Measurements from ENCODE around the gene SLC6A6. TPM values are rescaled to one million over a fixed set of nuclear protein-coding genes. Genes with fewer than 3 reads are reported as not detected.
"Not testable (repeated sequence)": the region's sequence is repeated elsewhere in the genome, so short reads cannot be mapped to it uniquely, and the experiment has no call there.

Gene SLC6A6
- total RNA-seq, 2 experiments from 2014 or later, result 44.2 to 46.4 TPM

DNA sequence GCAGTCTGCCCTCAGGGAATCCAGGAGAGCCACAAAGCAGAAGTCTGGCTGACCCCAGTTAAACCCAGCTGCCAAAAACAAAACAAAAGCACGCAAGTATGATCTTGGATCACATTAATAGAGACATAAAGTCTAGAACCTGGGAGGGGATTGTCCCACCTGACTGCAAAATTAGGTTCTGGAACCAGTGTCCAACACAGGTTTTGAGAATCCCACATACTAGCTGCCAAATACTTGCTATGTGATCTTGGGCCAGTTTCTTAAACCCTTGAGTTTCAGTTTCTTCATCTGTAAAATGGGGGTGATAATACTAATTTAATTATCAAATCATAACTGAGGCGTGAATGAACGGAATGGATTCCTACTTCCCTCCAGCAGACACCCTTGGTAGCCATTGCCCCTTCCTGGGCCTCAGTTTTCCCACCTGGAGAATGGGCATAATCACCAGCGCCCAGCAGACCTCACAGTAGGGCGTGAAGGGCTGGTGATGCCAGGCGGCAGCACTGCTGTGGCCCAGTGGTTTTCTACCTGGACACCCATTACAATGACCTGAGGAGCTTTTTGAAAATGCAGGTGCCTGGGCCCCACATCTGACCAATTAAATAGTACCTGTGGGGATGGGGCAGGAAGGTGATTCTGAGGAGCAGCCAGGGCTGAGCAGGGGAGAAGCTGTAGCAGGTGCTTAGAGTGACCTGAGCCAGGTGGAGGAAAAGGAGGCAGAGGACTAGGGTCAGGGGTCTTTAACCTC lies 105.5 kb downstream of the SLC6A6 start:
- CTCF ChIA-PET, result interaction anchor here (0.6 to 2.3 kb wide), 4 partner anchors 39 to 413 kb away, joined by 3 to 6 read pairs (median 3); no protein-coding TSS in a partner anchor
- POLR2A ChIA-PET, result no interaction called here

DNA sequence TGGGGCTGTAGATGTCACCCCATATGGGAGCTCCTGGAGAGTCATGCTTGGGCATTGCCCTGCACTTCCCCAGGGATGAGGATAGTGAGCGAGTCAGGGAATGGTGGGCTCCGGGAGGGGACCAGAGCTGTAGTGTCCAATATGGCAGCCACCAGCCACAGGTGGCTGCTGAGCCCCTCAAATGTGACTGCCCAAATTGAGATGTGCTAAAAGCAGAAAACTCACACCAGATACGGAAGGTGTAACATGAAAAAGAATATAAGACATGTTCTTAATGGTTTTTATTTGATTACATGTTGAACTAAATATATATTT lies 106.1 kb downstream of the SLC6A6 start:
- ChIA-PET POLR2A (no interaction called here), CTCF (interaction anchor here (0.6 to 2.3 kb wide), 5 partner anchors 28 to 416 kb away, joined by 3 to 7 read pairs (median 3); no protein-coding TSS in a partner anchor)

DNA sequence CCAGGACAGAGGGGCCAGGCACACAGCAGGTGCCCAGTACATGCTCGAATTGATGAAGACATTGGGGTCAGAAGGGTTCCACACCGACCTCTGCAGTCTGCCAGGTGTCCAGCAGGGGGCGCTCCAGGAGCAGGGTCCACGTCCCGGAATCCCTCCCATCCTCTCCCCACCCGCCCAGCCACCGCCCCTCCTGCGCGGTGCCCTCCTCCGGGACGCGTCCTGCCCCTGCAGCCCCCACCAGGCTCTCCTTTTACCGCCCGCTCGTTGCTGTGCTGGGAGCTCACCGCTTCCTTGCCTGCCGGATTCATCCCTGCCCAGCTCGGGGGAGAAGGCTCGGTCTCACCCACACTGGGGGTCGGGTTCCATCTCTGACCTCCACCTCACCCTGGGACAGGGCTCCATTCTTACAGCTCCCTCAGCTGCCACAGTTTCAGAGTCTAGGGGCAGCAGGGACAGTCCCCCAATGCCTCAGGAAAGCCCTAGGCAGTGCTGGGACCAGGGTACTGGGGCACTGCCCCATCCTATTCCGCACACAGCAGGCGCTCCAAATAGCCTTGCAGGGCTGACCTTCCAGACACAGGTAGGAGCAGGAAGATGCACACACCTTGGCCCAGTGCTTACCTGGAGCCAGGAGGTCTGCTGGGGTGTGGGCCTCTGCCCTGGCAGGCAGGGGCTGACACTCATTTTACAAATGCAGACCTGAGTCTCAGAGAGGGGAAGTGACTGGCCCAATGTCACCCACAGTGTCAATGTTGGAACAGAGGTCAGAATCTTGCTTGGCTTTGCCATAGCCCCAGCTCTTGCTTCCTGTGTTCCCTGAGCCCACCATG lies 106.8 kb downstream of the SLC6A6 start:
- ChIA-PET POLR2A (no interaction called here), CTCF (interaction anchor here (0.6 to 2.3 kb wide), 7 partner anchors 14 to 415 kb away, joined by 3 to 7 read pairs (median 3); no protein-coding TSS in a partner anchor)

DNA sequence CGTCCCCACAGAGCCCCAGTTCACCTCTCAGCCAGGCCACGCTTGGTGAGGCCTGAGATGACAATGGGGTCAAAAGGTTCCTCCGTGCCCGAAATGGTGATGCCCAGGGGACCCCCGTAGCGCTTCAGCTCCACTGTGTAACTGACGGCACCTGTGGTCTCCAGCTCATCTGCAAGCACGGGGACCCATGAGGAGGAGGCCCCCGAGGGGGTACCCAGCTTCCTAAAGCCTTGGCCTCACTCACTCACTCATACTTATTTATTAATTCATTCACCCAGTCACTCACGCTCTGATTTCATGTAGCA lies 107.3 kb downstream of the SLC6A6 start:
- ChIA-PET CTCF (interaction anchor here (1.1 to 2.3 kb wide), 2 partner anchors 24 to 37 kb away, joined by 3 to 6 read pairs; no protein-coding TSS in a partner anchor), POLR2A (no interaction called here)

DNA sequence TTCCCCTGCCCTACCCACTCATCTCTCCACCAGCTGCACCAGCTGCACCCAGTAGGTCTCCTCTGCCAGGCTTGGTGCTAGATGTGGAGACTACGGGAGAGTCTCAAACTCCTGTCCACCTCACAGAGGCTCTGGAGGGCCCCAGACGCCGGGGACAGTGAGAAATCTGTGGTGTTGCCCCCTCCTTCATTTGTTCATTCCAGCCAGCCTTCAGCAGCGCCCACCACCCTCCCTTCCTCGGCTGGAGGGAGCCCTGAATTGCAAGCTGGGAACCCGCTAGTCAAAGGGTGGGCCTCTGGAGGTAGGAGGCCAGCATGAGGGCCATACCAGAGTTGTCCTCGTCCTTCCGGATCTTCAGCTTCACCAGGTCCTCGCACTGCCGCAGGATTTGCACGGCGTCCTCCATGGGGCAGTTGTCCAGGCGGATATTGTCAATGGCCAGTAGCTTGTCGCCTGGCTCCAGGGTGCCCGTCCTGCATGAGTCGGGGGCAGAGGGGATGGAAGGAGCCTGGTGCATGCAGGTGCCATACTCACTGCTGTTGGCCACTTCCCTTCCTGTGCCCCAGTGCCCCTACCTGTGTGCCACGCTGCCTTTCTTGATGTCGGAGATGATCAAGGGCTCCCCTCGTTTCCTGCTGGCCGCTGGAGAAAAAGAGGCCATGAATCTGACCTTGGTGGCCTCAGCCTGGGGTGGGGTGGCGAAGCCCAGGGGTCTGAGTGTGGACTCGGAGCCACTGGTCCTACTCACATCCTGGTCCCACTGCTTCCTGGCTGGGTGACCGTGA lies 108.6 kb downstream of the SLC6A6 start:
- ChIA-PET POLR2A (no interaction called here), CTCF (interaction anchor here (0.7 kb wide), 1 partner anchor 241 kb away, joined by 3 read pairs; no protein-coding TSS in a partner anchor)

DNA sequence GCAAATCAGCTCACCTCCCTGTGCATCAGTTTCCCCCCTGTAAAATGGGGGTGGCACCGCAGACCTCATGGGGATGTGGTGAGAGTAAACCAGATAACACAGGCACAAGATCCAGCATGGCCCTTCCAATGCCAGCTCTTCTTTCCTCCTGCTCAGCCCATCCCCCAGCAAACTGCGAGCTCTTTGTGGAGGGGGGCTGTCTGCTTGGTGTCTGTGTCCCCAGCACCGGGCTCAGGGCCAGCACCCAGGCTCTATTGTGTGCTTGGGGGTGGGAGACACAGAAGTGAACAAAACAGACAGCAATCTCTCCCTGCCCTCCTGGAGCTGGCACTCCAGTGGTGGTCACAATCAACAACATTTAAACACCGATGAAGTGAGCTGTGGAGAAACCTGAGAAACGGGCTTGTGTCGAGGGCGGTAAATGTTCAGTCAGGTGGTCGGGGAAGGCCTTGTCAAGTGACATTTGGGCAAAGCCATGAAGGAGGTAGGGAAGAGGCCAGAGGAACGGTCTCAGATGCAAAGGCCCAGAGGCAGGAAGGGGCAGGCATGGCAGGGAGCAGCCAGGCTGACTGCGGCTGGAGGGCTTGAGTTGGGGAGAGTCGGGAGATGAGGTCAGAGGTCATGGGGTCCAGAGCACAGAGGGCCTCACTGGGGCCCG lies 109.3 kb downstream of the SLC6A6 start:
- ChIA-PET POLR2A (no interaction called here), CTCF (no interaction called here)

DNA sequence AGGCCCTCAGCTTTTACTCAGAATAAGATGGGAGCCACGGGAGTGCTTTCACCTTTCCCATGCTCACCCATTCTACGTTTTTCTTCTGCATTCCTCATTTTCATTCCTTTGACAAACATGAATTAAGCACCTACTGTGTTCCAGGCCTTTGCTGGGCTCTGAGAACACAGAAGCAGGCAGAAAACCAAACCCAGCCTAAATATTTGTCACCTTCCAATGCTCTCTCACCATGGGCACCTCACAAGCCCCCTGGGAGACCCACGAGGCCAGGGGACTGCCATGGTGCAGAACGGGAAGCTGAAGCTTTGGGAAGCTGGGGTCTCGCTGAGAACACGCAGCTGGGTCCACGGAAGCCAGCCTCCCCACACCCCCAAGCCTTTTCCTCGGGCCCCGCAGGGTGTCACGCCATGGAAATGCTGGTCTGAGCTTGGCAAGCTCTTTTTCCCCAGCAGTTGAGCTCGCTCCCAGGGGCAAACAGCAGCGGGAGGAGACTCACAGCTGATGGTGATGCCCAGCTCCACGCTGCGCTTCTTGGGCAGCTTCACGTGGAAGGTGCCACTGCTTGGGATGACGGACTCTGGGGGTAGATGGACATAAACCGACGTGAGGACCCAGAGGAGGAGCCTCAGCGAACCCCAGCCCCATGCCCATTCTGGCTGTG lies 110.0 kb downstream of the SLC6A6 start:
- CTCF ChIA-PET, result no interaction called here

DNA sequence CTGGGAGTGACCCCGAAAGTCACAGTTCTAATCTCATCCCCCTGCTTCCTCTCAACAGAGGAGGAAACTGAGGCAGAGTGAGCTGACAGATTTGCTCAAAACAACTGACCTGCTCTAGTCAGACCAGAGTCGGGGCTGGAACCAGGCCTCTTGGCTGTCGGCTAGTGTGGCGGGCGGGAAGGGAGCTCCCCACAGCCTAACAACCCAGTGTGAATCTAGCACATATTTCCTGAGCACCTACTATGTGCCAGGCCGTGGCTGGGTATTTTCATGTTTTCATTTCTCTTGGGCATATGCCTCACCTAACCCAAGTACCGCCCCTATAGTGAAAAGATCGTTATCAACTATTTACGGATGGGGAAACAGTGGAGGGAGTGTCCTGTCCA lies 110.5 kb downstream of the SLC6A6 start:
- ChIA-PET CTCF (no interaction called here), POLR2A (no interaction called here)

More for the DNA sequence above, 110.0 kb downstream of the SLC6A6 start:
- POLR2A ChIA-PET, result no interaction called here

DNA sequence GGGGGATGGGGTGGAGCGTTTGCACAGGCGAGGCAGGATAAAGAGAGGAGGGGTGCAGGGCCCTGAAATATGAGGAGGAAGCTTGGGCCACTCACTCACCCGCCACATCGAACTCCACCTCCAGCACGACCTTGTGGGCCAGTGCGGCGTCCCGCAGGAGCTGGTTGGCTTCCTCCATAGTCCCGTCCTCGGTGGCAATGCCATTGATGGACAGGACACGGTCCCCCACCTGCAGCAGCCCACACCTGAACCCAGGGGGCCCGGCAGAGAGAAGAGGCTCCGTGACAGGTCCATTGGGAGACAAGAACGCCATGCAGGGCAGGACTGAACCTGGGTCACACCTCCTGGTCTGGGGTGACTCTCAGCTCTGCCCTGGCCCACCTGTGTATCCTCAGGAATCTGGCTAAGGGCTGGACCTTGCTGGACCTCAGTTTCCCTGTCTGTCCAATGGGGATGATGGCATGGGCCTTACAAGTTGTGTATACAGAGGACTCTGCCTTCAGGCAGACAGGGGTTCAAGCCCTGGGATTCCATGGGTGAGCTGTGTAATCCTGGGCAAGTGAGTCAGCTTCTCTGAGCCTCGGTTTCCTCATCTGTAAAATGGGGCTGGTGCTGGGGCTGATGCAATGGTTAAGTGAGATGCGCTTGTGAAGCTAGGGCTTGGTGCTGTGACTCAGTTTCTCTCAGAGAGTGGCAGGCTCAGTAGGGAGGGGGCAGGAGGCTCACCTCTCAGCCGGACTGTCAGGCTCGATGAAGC lies 111.3 kb downstream of the SLC6A6 start:
- CTCF ChIA-PET, result no interaction called here

DNA sequence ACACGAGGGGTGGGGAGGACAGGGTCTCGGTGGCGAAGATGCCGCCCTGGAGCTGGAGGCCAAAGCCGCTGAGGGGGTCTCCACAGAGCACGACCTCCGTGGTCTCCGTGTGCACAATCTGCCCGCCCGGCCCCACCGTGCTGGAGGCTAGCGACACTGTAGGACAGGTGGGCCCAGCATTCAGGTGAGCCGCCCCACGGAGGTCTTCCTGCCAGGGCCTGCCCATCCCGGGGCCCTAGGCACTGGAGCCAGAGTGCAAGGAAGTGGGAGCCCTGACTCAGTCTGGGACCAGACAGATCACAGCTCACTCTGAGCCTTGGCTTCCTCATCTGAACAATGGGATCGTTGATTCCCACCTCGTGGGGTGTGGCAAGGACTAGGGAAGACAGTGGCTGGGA lies 111.9 kb downstream of the SLC6A6 start:
- CTCF ChIA-PET, result no interaction called here
- POLR2A ChIA-PET, result no interaction called here

More for the DNA sequence above, 111.3 kb downstream of the SLC6A6 start:
- POLR2A ChIA-PET, result no interaction called here

DNA sequence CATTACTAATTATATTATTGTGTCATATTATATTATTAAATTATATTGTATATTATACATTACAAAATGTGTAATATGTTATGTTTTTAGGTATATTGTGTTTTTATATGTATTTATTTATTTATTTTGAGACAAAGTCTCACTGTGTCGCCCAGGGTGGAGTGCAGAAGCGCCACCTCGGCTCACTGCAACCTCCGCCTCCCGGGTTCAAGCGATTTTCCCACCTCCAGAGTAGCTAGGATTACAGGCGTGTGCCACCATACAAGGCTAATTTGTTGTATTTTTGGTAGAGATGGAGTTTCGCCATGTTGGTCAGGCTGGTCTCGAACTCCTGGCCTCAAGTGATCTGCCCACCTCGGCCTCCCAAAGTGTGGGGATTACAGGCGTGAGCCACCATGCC lies 113.1 kb downstream of the SLC6A6 start:
- CTCF ChIA-PET, POLR2A ChIA-PET: not testable (repeated sequence)

DNA sequence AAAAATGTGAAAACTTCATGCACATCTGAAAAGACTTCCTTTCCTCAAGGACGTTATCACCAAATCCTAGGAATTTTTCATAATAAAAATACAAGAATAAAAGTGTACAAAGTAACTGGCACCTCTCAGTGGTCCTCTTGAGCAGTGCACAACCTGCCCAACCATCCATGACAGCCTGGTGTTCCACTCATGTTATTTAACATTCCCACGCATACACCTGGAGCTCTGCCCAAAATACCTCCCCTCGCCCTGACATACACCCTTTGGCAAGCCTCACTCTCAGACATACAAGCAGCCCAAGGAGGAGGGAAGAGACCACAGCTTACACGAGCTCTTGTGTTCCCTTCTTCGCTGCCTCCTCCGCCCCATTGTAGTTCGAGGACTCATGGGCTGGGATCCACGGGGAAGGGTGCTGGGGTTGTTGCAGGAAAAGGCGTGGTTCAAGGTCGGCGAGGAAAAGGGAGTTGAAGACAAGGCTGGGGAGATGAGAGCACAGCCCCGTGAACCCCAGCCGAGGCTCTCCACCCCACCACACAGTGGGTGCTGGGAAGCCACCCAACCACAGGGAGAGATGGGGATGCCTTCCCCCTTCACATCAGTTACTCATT lies 114.4 kb downstream of the SLC6A6 start:
- CTCF ChIA-PET, result no interaction called here
- POLR2A ChIA-PET, result no interaction called here

DNA sequence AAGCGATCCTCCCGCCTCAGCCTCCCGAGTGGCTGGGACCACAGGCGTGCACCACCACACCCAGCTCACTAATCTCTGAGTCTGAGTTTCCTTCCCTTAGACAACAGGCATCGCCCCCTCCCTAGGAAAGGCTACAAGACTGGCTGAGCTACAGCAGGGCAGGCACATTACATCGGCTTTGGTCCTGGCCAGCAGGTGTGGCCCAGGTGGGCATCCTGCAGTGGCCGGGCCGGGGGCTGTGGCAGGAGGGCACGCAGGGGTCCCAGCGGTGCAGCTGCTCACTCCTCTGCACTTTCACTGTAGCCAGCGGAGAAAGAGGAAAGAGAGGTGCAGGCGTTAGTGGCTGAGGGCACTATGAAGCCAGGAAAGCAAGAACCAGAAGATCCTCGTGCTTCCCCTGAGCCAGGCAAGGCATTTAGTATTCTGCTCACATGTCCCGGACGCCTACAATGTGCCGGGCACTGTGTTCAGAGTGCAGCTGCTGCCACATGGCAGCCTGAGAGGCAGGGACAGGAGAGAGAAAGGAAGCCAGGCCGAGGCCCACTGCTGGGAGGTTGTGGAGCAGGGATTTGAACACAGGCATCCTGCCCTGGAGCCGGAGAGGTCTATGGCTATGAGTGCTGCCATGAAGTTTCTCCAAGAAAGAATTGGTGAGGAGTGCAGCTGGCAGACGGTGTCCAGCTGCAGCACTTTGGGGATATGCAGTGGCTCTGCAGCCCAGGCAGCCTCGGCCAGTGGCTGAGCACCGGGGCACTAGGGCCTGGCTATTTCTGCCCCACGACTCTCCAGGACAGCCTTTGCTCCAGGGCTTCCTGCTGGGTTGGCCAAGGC lies 115.4 kb downstream of the SLC6A6 start:
- ChIA-PET CTCF (no interaction called here), POLR2A (no interaction called here)

DNA sequence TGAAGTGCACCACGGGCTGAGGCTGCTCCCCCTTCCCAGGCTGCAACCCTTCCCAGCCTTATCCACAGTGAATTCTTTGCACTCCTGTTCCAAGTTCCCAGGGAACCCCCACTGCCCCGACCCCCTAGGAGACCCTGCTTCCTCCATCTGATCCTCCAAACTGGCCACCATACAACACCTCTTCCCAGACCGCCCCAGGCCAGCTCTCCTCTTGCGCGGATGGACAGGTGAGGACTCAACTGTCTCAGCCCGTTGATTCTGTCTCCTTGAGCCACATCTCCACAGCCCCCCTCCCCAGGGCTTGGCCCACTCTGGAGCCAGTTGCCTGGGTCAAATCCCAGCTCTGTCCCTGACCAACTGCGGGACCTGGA lies 116.0 kb downstream of the SLC6A6 start:
- POLR2A ChIA-PET, result no interaction called here
- CTCF ChIA-PET, result no interaction called here

DNA sequence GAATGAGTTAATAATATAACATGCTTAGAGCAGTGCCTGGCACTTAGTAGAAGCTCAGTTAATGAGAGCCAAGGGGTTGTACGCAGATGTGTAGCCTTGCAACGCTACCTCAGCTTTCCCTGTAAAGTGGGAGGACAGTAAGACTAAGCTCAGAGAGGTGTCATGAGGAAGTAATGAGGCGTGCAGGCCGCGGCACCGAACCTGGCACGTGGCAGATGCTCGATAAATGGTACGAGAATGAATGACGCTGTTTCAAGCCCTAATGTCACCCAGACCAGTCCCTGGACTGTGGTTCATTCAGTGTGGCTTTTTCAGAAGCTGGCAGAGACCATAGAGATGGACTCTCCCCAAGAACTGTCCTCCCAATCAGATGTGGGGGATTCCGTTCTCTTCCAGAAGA lies 116.5 kb downstream of the SLC6A6 start:
- POLR2A ChIA-PET, result no interaction called here
- CTCF ChIA-PET, result no interaction called here

DNA sequence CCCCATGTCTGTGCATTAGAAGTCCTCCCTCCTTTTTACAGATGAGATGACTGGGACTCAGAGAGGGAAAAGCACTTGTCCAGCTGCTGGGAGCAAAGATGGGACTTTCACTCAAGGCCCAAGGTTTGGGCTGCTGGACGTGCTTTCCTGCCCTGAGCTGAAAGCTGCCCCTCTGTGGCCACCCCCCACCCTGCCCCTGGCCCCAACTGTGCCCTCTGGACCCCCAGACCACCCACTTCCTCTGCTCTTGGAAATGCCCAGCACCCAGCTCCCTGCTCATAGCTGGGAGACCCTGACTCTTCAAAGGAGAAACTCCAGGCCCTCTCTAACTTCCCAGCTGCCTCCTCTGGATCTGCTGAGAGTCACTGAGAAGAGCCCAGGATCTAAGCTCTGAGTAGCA lies 117.0 kb downstream of the SLC6A6 start:
- ChIA-PET POLR2A (no interaction called here), CTCF (no interaction called here)

DNA sequence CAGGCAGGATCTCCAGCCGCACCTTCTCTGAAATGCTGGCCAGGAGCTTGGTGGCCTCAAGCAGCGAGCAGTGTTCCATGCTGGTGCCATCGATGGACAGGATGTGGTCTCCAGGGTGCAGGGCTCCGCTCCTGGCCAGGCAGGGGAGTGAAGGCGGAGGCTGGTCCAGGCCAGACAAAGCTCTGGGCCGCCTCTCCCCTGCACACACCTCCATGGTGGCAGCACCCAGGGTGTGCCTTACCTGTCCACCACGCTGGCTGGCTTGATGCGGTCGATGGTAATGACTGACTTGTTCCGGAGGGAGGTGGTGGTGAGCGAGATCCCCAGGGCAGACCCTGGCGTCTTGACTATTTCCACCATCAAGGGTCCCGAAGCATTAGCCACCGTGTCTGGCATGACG lies 117.7 kb downstream of the SLC6A6 start:
- CTCF ChIA-PET, result no interaction called here
- POLR2A ChIA-PET, result no interaction called here

DNA sequence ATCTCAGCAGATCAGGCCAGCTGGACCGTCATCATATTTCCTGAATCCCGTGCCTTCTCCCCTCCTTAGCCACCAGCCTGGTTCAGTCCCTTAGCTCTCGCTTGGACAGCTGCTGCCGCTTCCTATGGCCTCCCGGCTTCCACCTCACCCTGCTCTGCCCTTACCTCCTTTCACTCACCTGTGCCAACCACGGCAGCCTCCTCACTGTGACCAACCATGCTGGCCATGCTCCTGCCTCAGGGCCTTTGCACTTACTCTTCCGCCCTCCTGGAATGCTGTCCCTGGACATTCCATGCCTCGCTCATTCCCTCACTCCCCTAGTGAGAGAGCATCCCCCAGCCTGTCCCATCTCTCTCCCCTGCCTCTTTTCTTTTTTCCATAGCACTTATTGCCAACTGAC lies 118.6 kb downstream of the SLC6A6 start:
- ChIA-PET POLR2A (no interaction called here), CTCF (no interaction called here)
